H1 (cell line): Measurements from ENCODE around the gene RASAL1.

ENCODE experiments used
- CHD2 ChIP-seq: IDR thresholded peaks from 2 replicates; pipeline ENCODE4 v1.6.1; 2012; ENCODE audit warnings: low read length, improper control_type of control experiment
- TF ChIP-seq, protein P1 (sequence below), 3 experiments: IDR thresholded peaks; 1 replicate in 2 of 3; 2 replicates in 1 of 3; pipeline versions ENCODE4 v1.5.1 to v1.6.1; 2011; ENCODE audit warnings: low read length in 3 of 3, mild to moderate bottlenecking in 3 of 3, inconsistent platforms in 2 of 3, low read depth in 1 of 3, moderate library complexity in 1 of 3; ENCODE audit not compliant: insufficient read depth in 1 of 3; ENCODE audit errors: control extremely low read depth in 1 of 3

DNA sequence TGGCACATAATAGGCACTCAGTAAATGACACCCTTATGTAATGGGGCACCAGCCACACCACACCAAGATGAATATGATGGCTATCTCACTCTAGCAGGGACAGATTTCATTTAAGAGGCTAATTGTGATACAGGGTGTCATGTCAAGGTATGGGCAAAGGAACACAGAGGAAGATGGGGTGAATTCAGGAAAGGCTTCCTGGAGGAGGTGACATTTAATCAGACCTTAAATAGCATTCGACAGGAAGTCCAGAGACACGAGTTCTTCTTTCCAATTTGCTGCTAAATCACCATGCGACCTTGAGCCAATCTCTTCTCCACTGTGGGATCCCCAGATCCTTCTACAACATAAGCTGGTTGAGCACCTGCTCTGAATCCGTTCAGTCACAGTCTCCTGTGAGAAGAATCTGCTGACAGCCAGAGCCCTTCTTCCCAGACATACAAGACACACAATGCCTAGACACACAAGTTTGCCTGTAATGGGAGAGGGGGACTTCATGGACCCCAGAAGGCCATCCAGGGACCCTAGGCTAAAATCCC, 80.5 kb downstream of the RASAL1 start:
- TF ChIP-seq, protein P1, sequence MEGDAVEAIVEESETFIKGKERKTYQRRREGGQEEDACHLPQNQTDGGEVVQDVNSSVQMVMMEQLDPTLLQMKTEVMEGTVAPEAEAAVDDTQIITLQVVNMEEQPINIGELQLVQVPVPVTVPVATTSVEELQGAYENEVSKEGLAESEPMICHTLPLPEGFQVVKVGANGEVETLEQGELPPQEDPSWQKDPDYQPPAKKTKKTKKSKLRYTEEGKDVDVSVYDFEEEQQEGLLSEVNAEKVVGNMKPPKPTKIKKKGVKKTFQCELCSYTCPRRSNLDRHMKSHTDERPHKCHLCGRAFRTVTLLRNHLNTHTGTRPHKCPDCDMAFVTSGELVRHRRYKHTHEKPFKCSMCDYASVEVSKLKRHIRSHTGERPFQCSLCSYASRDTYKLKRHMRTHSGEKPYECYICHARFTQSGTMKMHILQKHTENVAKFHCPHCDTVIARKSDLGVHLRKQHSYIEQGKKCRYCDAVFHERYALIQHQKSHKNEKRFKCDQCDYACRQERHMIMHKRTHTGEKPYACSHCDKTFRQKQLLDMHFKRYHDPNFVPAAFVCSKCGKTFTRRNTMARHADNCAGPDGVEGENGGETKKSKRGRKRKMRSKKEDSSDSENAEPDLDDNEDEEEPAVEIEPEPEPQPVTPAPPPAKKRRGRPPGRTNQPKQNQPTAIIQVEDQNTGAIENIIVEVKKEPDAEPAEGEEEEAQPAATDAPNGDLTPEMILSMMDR (IDR thresholded peaks at IDR 0.05; ENCODE audit: control extremely low read depth in 1 of 3, insufficient read depth in 1 of 3, low read depth in 1 of 3, low read length in 3 of 3) = no peak
- TF ChIP-seq CHD2 = no peak
